Measurements from ENCODE around the gene LMNTD1.

GRCh38 chr12:25427337-25428249, 125.5 kb downstream of the LMNTD1 start:
- no peak for TF ChIP-seq CTCF (IDR thresholded peaks at IDR 0.05; ENCODE audit: insufficient read depth, low read length, poor library complexity, severe bottlenecking)
- no peak for TF ChIP-seq EZH2phosphoT487 (conservative IDR thresholded peaks at IDR 0.05; ENCODE audit: low read length)
